Panc1 (cell line): Measurements from ENCODE around the gene SYT1. TPM values are rescaled to one million over a fixed set of nuclear protein-coding genes. Genes with fewer than 3 reads are reported as not detected.
"Not testable (repeated sequence)": the region's sequence is repeated elsewhere in the genome, so short reads cannot be mapped to it uniquely, and the experiment has no call there.

ENCODE experiments used
- ATAC-seq: fragments of 200-7000 bp; cut with Tn5 transposase; 2 replicates; pipeline ENCODE4 v1.9.1; 2020; ENCODE audit warnings: mild to moderate bottlenecking, moderate library complexity
- BruUV-seq: library from RNA; stranded (reverse); fragments of 400-500 nt; replicated peaks from 2 replicates; lab custom pipeline; 2021; lab: Mats Ljungman, UMichigan
- CTCF ChIA-PET: fragments of 300-600 bp; sonication (Branson Sonifier 250); formaldehyde crosslinking; loops from one replicate; lab custom pipeline; 2022; ENCODE audit warnings: antibody characterized with exemption; lab: Charles Lee
- POLR2A ChIA-PET: fragments of 300-600 bp; sonication (Branson Sonifier 250); formaldehyde crosslinking; loops from one replicate; lab custom pipeline; 2022; ENCODE audit warnings: antibody characterized with exemption; lab: Charles Lee
- DNase-seq: peaks from one replicate; pipeline ENCODE4 v3.0.0-alpha.2; 2010; ENCODE audit warnings: low read depth, low spot score
- H3K27ac ChIP-seq: 2 replicates; pipeline ENCODE4 v1.5.1; 2011; ENCODE audit warnings: mild to moderate bottlenecking, low read length, inconsistent platforms
- H3K27me3 ChIP-seq: fragments of 200-500 bp; sonication (Bioruptor generic); 2 replicates; pipeline ENCODE4 v1.6.0; 2014; ENCODE audit warnings: low read length, inconsistent platforms; ENCODE audit not compliant: control insufficient read depth, insufficient read depth
- H3K36me3 ChIP-seq: fragments of 200-500 bp; sonication (Bioruptor generic); 2 replicates; pipeline ENCODE4 v1.5.1; 2014; ENCODE audit warnings: inconsistent platforms, mild to moderate bottlenecking, low read length, moderate library complexity; ENCODE audit not compliant: control insufficient read depth, insufficient read depth
- H3K4me1 ChIP-seq: 2 replicates; pipeline ENCODE4 v1.5.1; 2011; ENCODE audit warnings: inconsistent platforms, mild to moderate bottlenecking, low read length, moderate library complexity; ENCODE audit not compliant: control insufficient read depth, insufficient read depth
- H3K4me3 ChIP-seq, 2 experiments: 2 replicates each; pipeline ENCODE4 v1.5.1; 2011 to 2012; ENCODE audit warnings: low read depth in 2 of 2, low read length in 2 of 2, mild to moderate bottlenecking in 2 of 2, inconsistent platforms in 1 of 2, moderate library complexity in 1 of 2
- H3K9me3 ChIP-seq: fragments of 200-500 bp; sonication (Bioruptor generic); 2 replicates; pipeline ENCODE4 v1.5.1; 2014; ENCODE audit warnings: low read depth, mild to moderate bottlenecking, inconsistent platforms, low read length, moderate library complexity; ENCODE audit not compliant: control insufficient read depth, insufficient read depth
- CTCF ChIP-seq: fragments of 450-650 bp; IDR thresholded peaks from 2 replicates; pipeline ENCODE4 v1.5.1; 2017; ENCODE audit warnings: mild to moderate bottlenecking
- POLR2AphosphoS5 ChIP-seq: IDR thresholded peaks from 2 replicates; pipeline ENCODE4 v1.6.1; 2012; ENCODE audit warnings: mild to moderate bottlenecking, low read depth, low read length, moderate library complexity
- REST ChIP-seq, 2 experiments: IDR thresholded peaks; 2 replicates each; pipeline ENCODE4 v1.6.1; 2011 to 2012; ENCODE audit warnings: low read depth in 2 of 2, control low read depth in 1 of 2, low read length in 1 of 2, mild to moderate bottlenecking in 1 of 2, moderate library complexity in 1 of 2; ENCODE audit not compliant: insufficient read depth in 1 of 2
- SIN3A ChIP-seq: IDR thresholded peaks from 2 replicates; pipeline ENCODE4 v1.6.1; 2012; ENCODE audit warnings: low read depth, mild to moderate bottlenecking, low read length, moderate library complexity, borderline replicate concordance; ENCODE audit not compliant: insufficient read depth
- TCF7L2 ChIP-seq: IDR thresholded peaks from 2 replicates; pipeline ENCODE4 v1.6.1; 2011; ENCODE audit warnings: mild to moderate bottlenecking, low read depth, low read length, inconsistent platforms
- in situ Hi-C: cut with HindIII; loops from 2 replicates; pipeline ENCODE4 v1.10.0; 2016; ENCODE audit warnings: low sequenced_read_pairs, low pct_unique_long_range_greater_than_20kb
- intact Hi-C: fragments of 100-400 bp; cut with micrococcal nuclease; formaldehyde crosslinking; loops from one replicate; pipeline ENCODE4 v1.10.0; 2022; ENCODE audit not compliant: unreplicated experiment
- total RNA-seq: library from RNA; stranded (reverse); gene quantifications from one replicate; pipeline ENCODE4 v1.2.1, GENCODE V29; 2021; ENCODE audit not compliant: unreplicated experiment

The SYT1 gene
- total RNA-seq, 1 experiment from 2014 or later: 3.0 TPM

GRCh38 chr12:79206871-79207270 is 342.3 kb downstream of the SYT1 start:
- H3K27me3 ChIP-seq: no peaks in the 10 kb centered on the region
- BruUV-seq: no TSS peak
- no peaks in the 10 kb centered on the region for H3K4me1 ChIP-seq
- TF ChIP-seq TCF7L2 (no peak), REST (IDR thresholded peaks at IDR 0.05; ENCODE audit: insufficient read depth in 1 of 2, low read depth in 2 of 2, low read length in 1 of 2) (no peak), POLR2AphosphoS5 (no peak), SIN3A (no peak), CTCF (no peak)
- no peaks in the 10 kb centered on the region for H3K36me3 ChIP-seq
- no peak for ATAC-seq
- no peak overlapping the region for H3K4me3 ChIP-seq
- in situ Hi-C loops (no loop called here), intact Hi-C loops (no loop called here)
- no peak overlapping the region for H3K27ac ChIP-seq
- H3K9me3 ChIP-seq: no peaks in the 10 kb centered on the region
- ChIA-PET CTCF (no interaction called here), POLR2A (no interaction called here)
- DNase-seq: no peak

- H3K27ac ChIP-seq, H3K4me3 ChIP-seq, intact Hi-C loops, in situ Hi-C loops, CTCF ChIA-PET, H3K27me3 ChIP-seq, BruUV-seq, H3K36me3 ChIP-seq, H3K9me3 ChIP-seq, ATAC-seq, DNase-seq, POLR2A ChIA-PET, H3K4me1 ChIP-seq: not testable (repeated sequence)
These were observed 345.8 kb downstream of the SYT1 start for GRCh38 chr12:79210403-79210802.

GRCh38 chr12:79217306-79217705 is 352.7 kb downstream of the SYT1 start:
- Histone ChIP-seq H3K4me3 (no peak overlapping the region), H3K4me1 (no peaks in the 10 kb centered on the region), H3K9me3 (peaks cover 14% of the 10 kb centered on the region; the same call in 1 of the 2 replicates), H3K27ac (no peak overlapping the region), H3K36me3 (no peaks in the 10 kb centered on the region), H3K27me3 (no peaks in the 10 kb centered on the region)
- TF ChIP-seq REST (IDR thresholded peaks at IDR 0.05; ENCODE audit: insufficient read depth in 1 of 2, low read depth in 2 of 2, low read length in 1 of 2) (no peak), POLR2AphosphoS5 (no peak), SIN3A (no peak), TCF7L2 (no peak), CTCF (no peak)
- POLR2A ChIA-PET: no interaction called here
- in situ Hi-C loops: no loop called here
- ATAC-seq: no peak
- CTCF ChIA-PET: no interaction called here
- intact Hi-C loops: no loop called here
- no TSS peak for BruUV-seq
- no peak for DNase-seq
